ENCODE measurements around the gene PSMD8. TPM values are rescaled to one million over a fixed set of nuclear protein-coding genes. Genes with fewer than 3 reads are reported as not detected.

The PSMD8 gene
- total and polyA plus RNA-seq, 4 donors: 89.3 to 134 (median 119) TPM

- Histone ChIP-seq H3K9ac (ENCODE audit: low read depth in 1 of 2, low read length in 2 of 2) (no peak overlapping the region), H3K36me3 (ENCODE audit: control insufficient read depth in 4 of 4, insufficient read depth in 3 of 4, low read depth in 1 of 4, low read length in 3 of 4) (no peaks in the 10 kb centered on the region), H3K4me3 (ENCODE audit: low read depth in 1 of 3, low read length in 3 of 3) (no peak overlapping the region), H3K27ac (ENCODE audit: low read depth in 1 of 2, low read length in 2 of 2) (no peak overlapping the region), H3K27me3 (ENCODE audit: control insufficient read depth in 4 of 4, insufficient read depth in 4 of 4, low read length in 3 of 4) (peaks cover 0 to 8% (median 0%) of the 10 kb centered on the region in 4 donors), H3K4me1 (ENCODE audit: control insufficient read depth in 4 of 4, insufficient read depth in 4 of 4, low read length in 3 of 4) (no peaks in the 10 kb centered on the region), H3K9me3 (ENCODE audit: control insufficient read depth in 4 of 4, low read length in 3 of 4) (no peaks in the 10 kb centered on the region)
- no peak for DNase-seq (ENCODE audit: low spot score)
- TF ChIP-seq CTCF (IDR thresholded peaks at IDR 0.05; ENCODE audit: low read depth, low read length, missing input control): no peak
- no peak for TF ChIP-seq RAD21 (IDR thresholded peaks at IDR 0.05)
- 73% methylated on average over 3 of the region's 3 CpGs for WGBS
Observed at GRCh38 chr19:38350883-38351282, 23.5 kb upstream of the PSMD8 start.

GRCh38 chr19:38351865-38352395, 22.4 kb upstream of the PSMD8 start:
- WGBS: 74% methylated on average over 9 of the region's 9 CpGs
- Histone ChIP-seq H3K36me3 (ENCODE audit: control insufficient read depth in 4 of 4, insufficient read depth in 3 of 4, low read depth in 1 of 4, low read length in 3 of 4) (no peaks in the 10 kb centered on the region), H3K9me3 (ENCODE audit: control insufficient read depth in 4 of 4, low read length in 3 of 4) (no peaks in the 10 kb centered on the region), H3K4me1 (ENCODE audit: control insufficient read depth in 4 of 4, insufficient read depth in 4 of 4, low read length in 3 of 4) (no peaks in the 10 kb centered on the region), H3K27me3 (ENCODE audit: control insufficient read depth in 4 of 4, insufficient read depth in 4 of 4, low read length in 3 of 4) (peaks cover 0 to 8% (median 0%) of the 10 kb centered on the region in 4 donors), H3K27ac (ENCODE audit: low read depth in 1 of 2, low read length in 2 of 2) (no peak overlapping the region), H3K9ac (ENCODE audit: low read depth in 1 of 2, low read length in 2 of 2) (no peak overlapping the region), H3K4me3 (ENCODE audit: low read depth in 1 of 3, low read length in 3 of 3) (no peak overlapping the region)
- no peak for DNase-seq (ENCODE audit: low spot score)
- TF ChIP-seq TAF1 (conservative IDR thresholded peaks at IDR 0.05) (no peak), MAX (IDR thresholded peaks at IDR 0.05) (no peak)

- no peak for DNase-seq (ENCODE audit: low spot score)
- Histone ChIP-seq H3K27ac (ENCODE audit: low read depth in 1 of 2, low read length in 2 of 2) (no peak overlapping the region), H3K9me3 (ENCODE audit: control insufficient read depth in 4 of 4, low read length in 3 of 4) (no peaks in the 10 kb centered on the region), H3K9ac (ENCODE audit: low read depth in 1 of 2, low read length in 2 of 2) (no peak overlapping the region), H3K36me3 (ENCODE audit: control insufficient read depth in 4 of 4, insufficient read depth in 3 of 4, low read depth in 1 of 4, low read length in 3 of 4) (no peaks in the 10 kb centered on the region), H3K27me3 (ENCODE audit: control insufficient read depth in 4 of 4, insufficient read depth in 4 of 4, low read length in 3 of 4) (peaks cover 0 to 8% (median 0%) of the 10 kb centered on the region in 4 donors), H3K4me1 (ENCODE audit: control insufficient read depth in 4 of 4, insufficient read depth in 4 of 4, low read length in 3 of 4) (no peaks in the 10 kb centered on the region), H3K4me3 (ENCODE audit: low read depth in 1 of 3, low read length in 3 of 3) (no peak overlapping the region)
- no peak for TF ChIP-seq HNF4A (conservative IDR thresholded peaks at IDR 0.05)
- no peak for TF ChIP-seq RXRA (IDR thresholded peaks at IDR 0.05)
- TF ChIP-seq YY1 (IDR thresholded peaks at IDR 0.05): no peak
- TF ChIP-seq HNF4G (IDR thresholded peaks at IDR 0.05): no peak
- TF ChIP-seq EGR1 (IDR thresholded peaks at IDR 0.05; ENCODE audit: low read depth in 2 of 2): no peak
- TF ChIP-seq TAF1 (conservative IDR thresholded peaks at IDR 0.05): no peak
- TF ChIP-seq FOXA2 (IDR thresholded peaks at IDR 0.05): no peak
- TF ChIP-seq RAD21 (IDR thresholded peaks at IDR 0.05): no peak
- TF ChIP-seq MAX (IDR thresholded peaks at IDR 0.05): no peak
- TF ChIP-seq JUND (IDR thresholded peaks at IDR 0.05): no peak
- no peak for TF ChIP-seq ZBTB33 (IDR thresholded peaks at IDR 0.05)
- no peak for TF ChIP-seq FOXA1 (IDR thresholded peaks at IDR 0.05)
- TF ChIP-seq CTCF (IDR thresholded peaks at IDR 0.05; ENCODE audit: low read depth, low read length, missing input control): no peak
- no peak for TF ChIP-seq NR2F2 (IDR thresholded peaks at IDR 0.05)
- TF ChIP-seq REST (IDR thresholded peaks at IDR 0.05): no peak
- TF ChIP-seq ATF3 (IDR thresholded peaks at IDR 0.05): no peak
- WGBS: 87% methylated on average over 8 of the region's 8 CpGs
Observed at GRCh38 chr19:38352611-38353010, 21.8 kb upstream of the PSMD8 start.

Data from liver (tissue), 9 donors.